Lower lobe of right lung (tissue), 2 donors: Measurements from ENCODE around the gene LDLRAD4. TPM values are rescaled to one million over a fixed set of nuclear protein-coding genes. Genes with fewer than 3 reads are reported as not detected.

Experiments used
- ATAC-seq, 2 donors: fragments of 200-7000 bp; cut with Tn5 transposase; one replicate each; pipeline ENCODE4 v1.9.1; 2020 to 2022; ENCODE audit warnings: mild to moderate bottlenecking in 2 of 2, moderate library complexity in 2 of 2
- DNase-seq: peaks from one replicate; pipeline ENCODE4 v3.0.0-alpha.2; 2020
- H3K27ac ChIP-seq: fragments of 200-600 bp; one replicate; pipeline ENCODE4 v1.8.0; 2022
- H3K27me3 ChIP-seq: fragments of 200-600 bp; one replicate; pipeline ENCODE4 v1.8.0; 2022; ENCODE audit warnings: low read depth
- H3K36me3 ChIP-seq: fragments of 200-600 bp; one replicate; pipeline ENCODE4 v1.8.0; 2022; ENCODE audit warnings: mild to moderate bottlenecking
- H3K4me1 ChIP-seq: fragments of 200-600 bp; one replicate; pipeline ENCODE4 v1.8.0; 2022
- H3K4me3 ChIP-seq: fragments of 200-600 bp; one replicate; pipeline ENCODE4 v1.8.0; 2022; ENCODE audit warnings: mild to moderate bottlenecking
- H3K9me3 ChIP-seq: fragments of 200-600 bp; one replicate; pipeline ENCODE4 v1.8.0; 2022
- intact Hi-C: fragments of 100-400 bp; cut with DNase I; formaldehyde crosslinking; loops from one replicate; pipeline ENCODE4 v1.11.0; 2022
- total RNA-seq: library from RNA; stranded (reverse); fragmentation: NEBNext Ultra II Directional; extraction: Animal tissue kit (Norgen Biotek cat#: 25700); gene quantifications from one replicate; pipeline ENCODE4 v1.2.1, GENCODE V29; 2021
- TF ChIP-seq, protein P1 (sequence below): fragments of 200-600 bp; IDR thresholded peaks from one replicate; pipeline ENCODE4 v1.8.0; 2022; ENCODE audit warnings: antibody characterized with exemption, mild to moderate bottlenecking
- donor health status: DM: no; HTN: yes; CAD: no; lungs with severe emphysema.

Gene LDLRAD4
- total RNA-seq, 1 donor from 2014 or later: 24.6 TPM

DNA sequence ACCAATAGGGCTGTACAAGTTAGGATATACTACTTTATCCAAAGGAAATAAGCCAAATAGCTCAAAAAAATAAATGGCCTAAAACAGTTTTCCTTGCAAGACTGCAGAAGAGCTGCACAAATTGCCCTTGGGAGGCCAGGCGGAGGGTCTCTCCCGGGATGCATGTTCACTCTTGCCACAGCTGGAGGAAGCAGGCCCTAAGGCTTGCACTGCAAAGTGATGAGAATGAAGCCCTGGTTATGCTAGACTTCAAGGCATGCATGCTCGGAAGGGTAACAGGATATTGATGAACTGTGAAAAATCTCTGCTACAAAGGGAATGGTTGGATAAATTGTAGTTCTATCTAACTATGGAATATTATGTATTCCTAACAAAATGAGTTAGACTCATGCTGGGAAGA lies 27.5 kb upstream of the LDLRAD4 start:
- Histone ChIP-seq H3K4me1 (no peaks in the 10 kb centered on the region), H3K27ac (no peak overlapping the region), H3K36me3 (no peaks in the 10 kb centered on the region), H3K4me3 (no peak overlapping the region), H3K9me3 (no peaks in the 10 kb centered on the region), H3K27me3 (no peaks in the 10 kb centered on the region)
- TF ChIP-seq, protein P1, sequence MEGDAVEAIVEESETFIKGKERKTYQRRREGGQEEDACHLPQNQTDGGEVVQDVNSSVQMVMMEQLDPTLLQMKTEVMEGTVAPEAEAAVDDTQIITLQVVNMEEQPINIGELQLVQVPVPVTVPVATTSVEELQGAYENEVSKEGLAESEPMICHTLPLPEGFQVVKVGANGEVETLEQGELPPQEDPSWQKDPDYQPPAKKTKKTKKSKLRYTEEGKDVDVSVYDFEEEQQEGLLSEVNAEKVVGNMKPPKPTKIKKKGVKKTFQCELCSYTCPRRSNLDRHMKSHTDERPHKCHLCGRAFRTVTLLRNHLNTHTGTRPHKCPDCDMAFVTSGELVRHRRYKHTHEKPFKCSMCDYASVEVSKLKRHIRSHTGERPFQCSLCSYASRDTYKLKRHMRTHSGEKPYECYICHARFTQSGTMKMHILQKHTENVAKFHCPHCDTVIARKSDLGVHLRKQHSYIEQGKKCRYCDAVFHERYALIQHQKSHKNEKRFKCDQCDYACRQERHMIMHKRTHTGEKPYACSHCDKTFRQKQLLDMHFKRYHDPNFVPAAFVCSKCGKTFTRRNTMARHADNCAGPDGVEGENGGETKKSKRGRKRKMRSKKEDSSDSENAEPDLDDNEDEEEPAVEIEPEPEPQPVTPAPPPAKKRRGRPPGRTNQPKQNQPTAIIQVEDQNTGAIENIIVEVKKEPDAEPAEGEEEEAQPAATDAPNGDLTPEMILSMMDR: no peak
- DNase-seq (no peak), ATAC-seq (no peak)
- intact Hi-C loops: no loop called here

DNA sequence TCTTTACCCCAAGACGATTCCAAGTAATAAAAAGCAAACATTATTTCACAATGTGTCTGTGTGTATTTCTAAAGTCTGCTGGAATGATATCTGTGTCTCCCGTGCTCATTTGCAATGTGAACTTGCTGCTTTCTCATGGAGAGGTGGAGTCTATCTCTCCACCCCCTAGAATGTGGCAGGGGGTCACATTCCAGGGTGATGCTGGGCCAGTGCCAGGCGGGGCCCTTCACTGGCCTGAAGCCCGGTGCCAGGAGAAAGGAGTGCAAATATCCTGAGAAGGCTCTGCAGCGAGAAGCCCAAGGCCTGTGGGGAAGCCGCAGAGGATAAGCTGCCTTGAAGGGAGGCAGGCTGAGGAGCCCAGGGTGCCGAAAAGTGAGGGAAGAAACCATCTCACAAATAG lies 26.8 kb upstream of the LDLRAD4 start:
- ATAC-seq (peak; percentile 30 to 71), DNase-seq (no peak)
- intact Hi-C loops: no loop called here

DNA sequence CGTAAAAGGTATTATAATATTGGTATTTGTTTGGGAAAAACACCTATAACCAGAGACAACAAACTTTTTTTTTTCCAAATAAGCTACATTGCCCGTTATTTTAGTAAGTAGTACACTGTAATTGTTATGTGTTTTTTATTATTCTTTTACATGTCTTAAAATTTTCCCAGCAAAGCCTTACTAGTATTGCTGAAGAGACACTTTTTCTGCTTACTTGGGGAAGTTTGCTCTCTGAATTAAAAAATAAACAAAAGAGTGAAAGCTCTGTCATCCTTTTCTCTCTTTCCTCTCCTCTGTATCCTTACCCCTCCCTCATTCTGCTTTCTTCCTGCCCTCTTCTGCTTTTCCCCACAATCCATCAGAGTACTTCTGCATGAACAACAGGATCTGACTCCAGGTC lies 25.6 kb upstream of the LDLRAD4 start:
- Histone ChIP-seq H3K27me3 (no peaks in the 10 kb centered on the region), H3K9me3 (no peaks in the 10 kb centered on the region), H3K4me3 (no peak overlapping the region), H3K4me1 (no peaks in the 10 kb centered on the region), H3K36me3 (no peaks in the 10 kb centered on the region), H3K27ac (no peak overlapping the region)
- TF ChIP-seq, protein P1: no peak
- no peak for DNase-seq
- no peak for ATAC-seq
- intact Hi-C loops: no loop called here

More for the DNA sequence above, 26.8 kb upstream of the LDLRAD4 start:
- no peak overlapping the region for H3K27ac ChIP-seq
- H3K4me3 ChIP-seq: no peak overlapping the region
- H3K27me3 ChIP-seq: no peaks in the 10 kb centered on the region
- TF ChIP-seq, protein P1: no peak
- H3K9me3 ChIP-seq: no peaks in the 10 kb centered on the region
- no peaks in the 10 kb centered on the region for H3K36me3 ChIP-seq
- no peaks in the 10 kb centered on the region for H3K4me1 ChIP-seq

GRCh38 chr18:13194239-13194638 lies 24.3 kb upstream of the LDLRAD4 start:
- DNase-seq (no peak), ATAC-seq (no peak)
- TF ChIP-seq, protein P1: no peak
- Histone ChIP-seq H3K36me3 (no peaks in the 10 kb centered on the region), H3K27me3 (no peaks in the 10 kb centered on the region), H3K9me3 (peaks cover 9% of the 10 kb centered on the region), H3K27ac (no peak overlapping the region), H3K4me1 (no peaks in the 10 kb centered on the region), H3K4me3 (no peak overlapping the region)
- intact Hi-C loops: no loop called here

GRCh38 chr18:13198701-13199100 lies 19.9 kb upstream of the LDLRAD4 start:
- no peak for ATAC-seq

More at GRCh38 chr18:13198701-13199100, 19.9 kb upstream of the LDLRAD4 start:
- Histone ChIP-seq H3K9me3 (peaks cover 13% of the 10 kb centered on the region), H3K36me3 (no peaks in the 10 kb centered on the region), H3K27me3 (no peaks in the 10 kb centered on the region), H3K4me3 (no peak overlapping the region), H3K4me1 (no peaks in the 10 kb centered on the region), H3K27ac (no peak overlapping the region)
- intact Hi-C loops: no loop called here
- TF ChIP-seq, protein P1: no peak
- DNase-seq: no peak
